ENCODE results near the gene OR6X1. TPM values are rescaled to one million over a fixed set of nuclear protein-coding genes. Genes with fewer than 3 reads are reported as not detected.

Gene OR6X1
- polyA plus RNA-seq, 6 donors from 2014 or later = not detected

DNA sequence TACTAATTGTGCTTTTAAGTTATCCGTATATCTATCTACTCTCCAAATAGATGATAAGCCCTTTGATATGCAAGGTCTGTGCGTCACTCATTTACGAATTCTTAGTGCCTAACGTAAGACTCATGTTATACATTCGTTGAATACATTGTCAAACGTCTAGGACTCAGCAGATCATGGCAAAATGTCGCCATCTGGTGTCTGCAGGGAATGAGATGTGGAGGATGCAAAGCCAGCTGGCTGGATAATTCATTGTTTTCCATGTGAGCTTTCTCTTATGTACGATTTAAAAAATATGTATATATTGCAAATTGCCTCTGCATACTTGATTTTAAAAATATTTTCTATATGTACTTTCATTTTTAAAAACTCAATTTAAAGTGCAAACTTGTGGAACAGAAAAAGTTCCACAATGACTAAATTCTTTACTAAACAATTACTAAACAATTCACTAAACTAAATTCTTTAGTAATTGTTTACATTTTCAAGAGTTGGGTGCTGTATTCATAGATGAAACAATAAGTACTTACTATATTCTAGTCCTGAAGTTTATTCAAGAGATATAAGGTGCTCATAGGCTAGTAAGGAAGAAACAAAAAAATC is 46.6 kb downstream of the OR6X1 start:
- H3K36me3 Mint-ChIP-seq = no peaks in the 10 kb centered on the region
- ATAC-seq (ENCODE audit: low read depth in 2 of 2) = peak; percentile 39 to 45
- H3K27ac Mint-ChIP-seq = peak overlapping the region in 2 of 6 donors; percentile 21 to 68
- H3K9me3 Mint-ChIP-seq = peaks cover 0 to under 1% (median 0%) of the 10 kb centered on the region in 7 donors
- H3K4me1 Mint-ChIP-seq = peaks cover under 1 to 7% (median 4%) of the 10 kb centered on the region in 3 donors
- peak; percentile 11 for DNase-seq
- H3K27me3 Mint-ChIP-seq = peaks cover 2 to 22% (median 18%) of the 10 kb centered on the region in 3 donors
- H3K4me3 Mint-ChIP-seq = no peak overlapping the region

DNA sequence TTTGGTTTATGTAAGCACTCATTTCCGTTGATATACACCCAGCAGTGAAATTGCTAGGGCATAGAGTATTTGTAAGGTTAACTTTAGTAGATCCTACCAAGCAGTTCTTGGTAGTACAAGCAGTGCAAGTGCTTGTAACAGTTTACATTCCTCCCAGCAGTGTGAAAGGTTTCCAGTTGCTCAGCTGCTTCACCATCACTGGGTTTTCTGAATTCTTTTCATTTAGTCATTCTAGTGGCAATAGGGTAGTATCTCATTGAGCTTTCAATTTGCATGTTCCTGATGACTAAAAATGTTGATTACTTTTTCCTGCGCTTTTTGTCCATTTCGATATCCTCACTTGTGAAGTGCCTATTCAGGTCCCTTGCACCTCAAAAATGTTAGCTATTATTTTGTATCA is 47.1 kb downstream of the OR6X1 start:
- Mint-ChIP-seq H3K36me3 (no peaks in the 10 kb centered on the region), H3K9me3 (peaks cover 0 to 2% (median 0%) of the 10 kb centered on the region in 7 donors), H3K27ac (peak overlapping the region in 1 of 6 donors; percentile 68), H3K27me3 (peaks cover 0 to 22% (median 21%) of the 10 kb centered on the region in 3 donors), H3K4me3 (no peak overlapping the region), H3K4me1 (peaks cover 4 to 12% (median 9%) of the 10 kb centered on the region in 3 donors)
- DNase-seq (no peak), ATAC-seq (ENCODE audit: low read depth in 2 of 2) (no peak)

DNA sequence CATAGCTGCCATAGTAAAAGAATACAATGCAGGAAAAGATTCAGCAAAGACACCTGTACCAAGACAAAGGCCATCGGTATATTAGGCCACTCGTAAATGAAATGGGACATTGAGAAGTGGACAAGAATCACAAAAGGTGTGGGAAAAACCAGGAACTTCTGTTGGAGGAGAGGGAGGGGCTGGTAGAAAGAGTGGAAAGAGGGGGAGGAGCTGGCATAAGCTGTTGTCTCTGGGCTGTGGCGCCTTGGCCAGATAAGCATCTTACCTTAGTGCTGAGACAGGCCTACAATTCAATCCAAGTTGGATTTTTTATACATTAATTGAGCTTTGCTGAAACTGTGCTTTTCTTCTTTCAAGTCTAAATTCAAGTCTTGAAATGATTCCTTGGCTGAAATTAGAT is 50.0 kb downstream of the OR6X1 start:
- Mint-ChIP-seq H3K4me1 (peaks cover 8 to 14% (median 10%) of the 10 kb centered on the region in 3 donors), H3K4me3 (no peak overlapping the region), H3K9me3 (peaks cover 0 to 2% (median 0%) of the 10 kb centered on the region in 7 donors), H3K27me3 (peaks cover 4 to 16% (median 8%) of the 10 kb centered on the region in 3 donors), H3K27ac (no peak overlapping the region), H3K36me3 (no peaks in the 10 kb centered on the region)
- ATAC-seq (ENCODE audit: low read depth in 2 of 2) (no peak), DNase-seq (no peak)

Other genes starting within 250 kb of the OR6X1 start
- under 1 TPM in 1 of 6 donors, not detected in 5; 0.10 TPM for gene SCN3B, start 99.9 kb downstream of the OR6X1 start, polyA plus RNA-seq (ENCODE audit: low read depth in 6 of 6)
- gene ZNF202, start 12.9 kb downstream of the OR6X1 start, polyA plus RNA-seq (ENCODE audit: low read depth in 6 of 6) = 10 to 100 TPM in 2 of 6 donors, 1 to 10 TPM in 3, not detected in 1; 6.3 to 16.4 (median 8.8) TPM
- not detected for gene OR6M1, start 51.8 kb upstream of the OR6X1 start, polyA plus RNA-seq (ENCODE audit: low read depth in 6 of 6)
- gene TMEM225, start 131.2 kb upstream of the OR6X1 start, polyA plus RNA-seq (ENCODE audit: low read depth in 6 of 6) = not detected
- not detected for gene OR8D4, start 147.6 kb upstream of the OR6X1 start, polyA plus RNA-seq (ENCODE audit: low read depth in 6 of 6)
- not detected for gene OR4D5, start 185.1 kb upstream of the OR6X1 start, polyA plus RNA-seq (ENCODE audit: low read depth in 6 of 6)
- not detected for gene OR6T1, start 189.3 kb upstream of the OR6X1 start, polyA plus RNA-seq (ENCODE audit: low read depth in 6 of 6)
- not detected for gene OR10S1, start 223.3 kb upstream of the OR6X1 start, polyA plus RNA-seq (ENCODE audit: low read depth in 6 of 6)
- gene OR10G6, start 240.6 kb upstream of the OR6X1 start, polyA plus RNA-seq (ENCODE audit: low read depth in 6 of 6) = not detected